ENCODE measurements around the gene FBXO40.

Gene FBXO40

DNA sequence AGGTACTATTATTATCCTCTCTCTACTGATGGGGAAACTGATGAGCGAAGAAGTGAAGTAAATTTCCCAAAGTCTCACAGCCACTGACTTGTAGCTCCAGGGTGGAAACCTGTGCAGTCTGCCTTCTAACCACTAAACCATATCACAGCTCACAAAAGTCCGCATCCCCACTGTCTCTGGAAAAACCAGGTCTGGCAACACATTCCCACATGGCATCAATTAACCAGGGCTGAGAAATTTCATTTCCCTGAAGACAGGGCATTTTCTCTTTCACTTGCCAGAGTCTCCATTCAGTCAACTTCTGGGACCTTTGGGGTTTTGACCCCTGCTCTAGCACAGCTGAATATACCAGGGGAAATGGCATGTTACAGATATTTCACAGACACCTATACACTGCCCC lies 26.5 kb downstream of the FBXO40 start:
- DNase-seq (ENCODE audit: low spot score), result no peak

DNA sequence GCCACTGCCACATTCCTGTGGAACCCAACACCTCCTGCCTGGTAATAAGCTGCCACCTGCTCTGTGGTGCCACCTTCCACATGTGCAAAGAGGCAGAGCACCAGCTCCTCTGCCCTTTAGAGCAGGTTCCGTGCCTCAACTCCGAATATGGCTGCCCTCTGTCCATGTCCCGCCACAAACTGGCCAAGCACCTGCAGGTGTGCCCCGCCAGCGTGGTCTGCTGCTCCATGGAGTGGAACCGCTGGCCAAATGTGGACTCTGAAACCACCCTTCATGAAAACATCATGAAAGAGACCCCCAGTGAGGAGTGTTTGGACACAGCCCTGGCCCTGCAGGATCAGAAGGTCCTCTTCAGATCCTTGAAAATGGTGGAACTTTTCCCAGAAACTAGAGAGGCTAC lies 28.3 kb downstream of the FBXO40 start:
- DNase-seq (ENCODE audit: low spot score), result no peak

DNA sequence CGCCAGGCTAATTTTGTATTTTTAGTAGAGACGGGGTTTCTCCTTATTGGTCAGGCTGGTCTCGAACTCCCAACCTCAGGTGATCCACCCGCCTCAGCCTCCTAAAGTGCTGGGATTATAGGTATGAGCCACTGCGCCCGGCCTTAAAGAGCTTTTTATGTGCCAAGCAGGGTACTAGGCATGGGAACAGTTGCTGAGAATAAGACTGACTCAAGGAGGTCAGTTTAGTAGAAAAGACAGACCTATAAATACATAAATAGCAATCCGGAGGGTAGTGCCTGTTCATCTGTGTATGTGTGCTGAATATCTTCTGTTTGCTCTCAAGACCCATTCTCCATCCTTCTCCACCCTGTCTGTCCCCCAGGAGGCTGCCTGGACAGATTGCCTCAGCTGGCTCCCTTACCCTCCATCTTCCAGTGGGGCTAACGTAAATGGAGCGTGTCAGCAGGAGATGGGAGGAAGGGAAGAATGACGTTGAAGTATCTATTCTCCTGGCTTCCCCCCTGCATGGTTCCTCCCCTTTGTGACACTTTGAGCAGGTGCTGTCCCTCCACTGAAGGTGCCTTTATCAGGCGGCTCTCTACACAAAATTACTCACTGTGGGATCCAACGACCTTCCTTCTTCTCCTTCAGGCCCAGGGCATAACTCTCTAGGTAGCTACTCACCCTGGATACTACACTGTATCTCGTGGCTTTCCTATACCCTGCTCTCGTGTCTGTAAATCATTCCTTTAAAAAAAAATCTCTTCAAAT lies 31.1 kb downstream of the FBXO40 start:
- DNase-seq (ENCODE audit: low spot score), result no peak

DNA sequence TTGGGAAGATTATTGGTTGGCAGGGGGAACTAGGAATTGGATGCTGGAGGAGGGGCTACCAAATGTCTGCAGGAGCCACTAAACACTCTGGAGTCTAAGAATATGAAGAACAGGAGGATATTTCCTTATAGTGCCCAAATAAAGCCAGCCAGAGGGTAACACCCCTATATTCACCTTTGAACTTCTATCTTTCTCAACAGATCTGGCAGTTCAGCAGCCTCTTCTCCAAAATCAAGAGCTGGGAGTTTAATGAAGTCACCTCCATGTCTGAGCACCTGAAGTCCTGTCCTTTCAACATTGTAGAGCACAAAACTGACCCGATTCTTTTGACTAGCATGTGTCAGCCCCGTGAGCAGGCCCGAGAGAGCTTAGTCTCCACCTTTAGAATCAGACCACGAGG lies 33.3 kb downstream of the FBXO40 start:
- no peak for DNase-seq (ENCODE audit: low spot score)

DNA sequence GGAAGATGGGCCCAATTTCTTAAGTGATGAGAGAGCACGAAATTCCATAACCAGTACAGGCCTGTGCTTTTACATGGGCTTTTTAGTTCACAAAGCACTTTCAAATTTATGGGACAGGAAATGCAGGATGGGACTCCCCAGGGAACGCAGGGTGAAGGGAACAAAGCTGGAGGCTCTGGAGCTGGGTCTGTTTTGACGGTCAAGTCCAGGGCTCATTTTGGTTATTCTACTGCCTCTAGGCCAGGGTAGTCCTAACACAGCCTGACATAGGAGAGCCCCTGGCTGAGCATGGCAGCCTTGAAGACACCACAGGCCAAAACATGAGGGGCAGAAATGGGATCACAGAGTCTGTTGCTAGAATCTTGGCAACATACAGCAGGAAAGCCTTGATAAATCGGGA lies 34.0 kb downstream of the FBXO40 start:
- DNase-seq (ENCODE audit: low spot score), result no peak

DNA sequence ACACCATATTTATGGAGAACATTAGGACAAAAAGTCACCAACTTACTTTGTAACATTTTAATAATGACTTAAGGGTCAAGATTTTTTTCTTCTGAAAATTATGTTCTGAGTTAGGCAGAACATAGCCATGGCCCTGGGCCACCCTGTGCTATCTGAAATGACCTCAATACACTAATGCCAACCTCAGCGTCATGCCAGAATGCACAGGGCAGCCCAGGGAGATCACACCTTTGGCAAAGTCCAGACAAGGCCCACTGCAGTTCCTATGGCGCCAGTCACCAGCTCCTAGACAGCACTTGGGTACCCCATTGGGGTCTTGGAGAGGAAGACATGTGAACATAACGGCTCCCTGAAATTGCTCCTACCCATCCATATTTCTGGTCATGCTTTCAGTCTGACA lies 34.4 kb downstream of the FBXO40 start:
- DNase-seq (ENCODE audit: low spot score), result no peak

DNA sequence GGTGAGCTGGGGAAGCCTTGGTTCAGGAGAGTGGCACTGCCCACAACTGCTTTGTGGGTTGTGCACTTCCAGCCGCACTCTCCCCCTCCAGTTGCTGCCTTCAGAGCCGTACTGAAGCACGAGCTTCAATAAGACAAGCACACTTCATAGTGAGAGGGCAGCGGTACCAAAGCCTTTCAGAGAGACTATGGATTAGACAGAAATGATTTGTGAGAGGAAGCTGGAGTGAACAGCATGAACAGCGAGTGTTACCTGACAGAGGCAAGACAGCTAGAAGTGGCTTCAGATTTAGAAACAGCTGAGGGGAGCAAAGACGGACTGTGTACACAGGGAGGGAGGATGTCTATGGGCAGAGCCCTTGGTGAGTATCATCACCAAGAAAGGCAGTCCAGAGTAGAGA lies 36.4 kb downstream of the FBXO40 start:
- DNase-seq (ENCODE audit: low spot score), result no peak

DNA sequence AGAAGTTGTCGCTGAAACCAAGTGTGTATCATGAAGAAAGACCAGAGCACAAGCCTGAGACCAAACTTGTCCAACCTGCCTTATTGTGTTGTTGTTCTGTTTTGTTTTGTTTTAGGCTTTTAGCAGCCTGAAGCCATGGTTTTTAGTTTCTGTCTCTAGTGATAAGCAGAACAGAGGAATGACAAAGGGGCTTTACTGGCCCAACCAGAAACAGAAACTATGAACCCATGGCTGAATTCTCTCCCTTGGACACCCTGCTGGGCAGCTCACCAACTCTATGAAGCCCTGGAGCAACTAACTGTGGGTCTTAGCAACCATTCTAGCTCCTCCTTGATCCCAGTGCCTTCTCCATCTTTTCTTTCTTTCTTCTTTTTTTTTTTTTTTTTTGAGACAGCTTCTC lies 37.2 kb downstream of the FBXO40 start:
- DNase-seq (ENCODE audit: low spot score), result no peak

DNA sequence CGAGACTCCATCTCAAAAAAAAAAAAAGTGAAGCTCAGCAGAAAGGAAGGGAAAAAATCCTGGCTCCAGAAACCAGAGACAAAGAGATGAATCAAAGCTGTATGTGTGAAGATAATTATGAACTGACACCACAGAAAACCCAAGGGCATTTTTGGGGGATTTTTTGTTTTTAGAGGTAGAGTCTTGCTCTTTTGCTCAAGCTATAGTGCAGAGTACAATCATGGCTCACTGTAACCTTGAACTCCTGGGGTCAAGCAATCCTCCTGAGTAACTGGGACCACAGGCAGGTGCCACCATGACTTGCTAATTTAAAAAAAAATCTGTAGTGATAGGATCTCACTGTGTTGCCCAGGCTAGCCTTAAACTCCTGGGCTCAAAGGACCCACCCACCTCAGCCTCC lies 44.7 kb downstream of the FBXO40 start:
- no peak for DNase-seq (ENCODE audit: low spot score)

DNA sequence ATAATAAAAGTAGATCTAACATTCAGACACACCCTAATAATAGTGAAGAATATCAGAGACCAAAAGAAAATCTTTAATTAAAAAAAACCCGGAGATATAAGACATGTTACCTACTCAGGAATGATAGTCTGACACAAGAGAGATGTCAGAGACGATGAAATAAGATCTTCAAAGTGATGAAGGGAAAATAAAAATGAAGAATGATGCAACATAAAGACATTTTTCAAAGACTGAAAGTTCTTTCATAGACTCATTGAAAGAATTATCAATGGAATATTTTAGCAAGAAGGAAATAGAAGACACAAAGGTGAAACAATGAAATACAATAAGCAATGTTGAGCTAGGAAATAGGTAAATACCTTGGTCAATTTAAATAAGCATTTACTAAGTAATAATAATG lies 47.9 kb downstream of the FBXO40 start:
- DNase-seq (ENCODE audit: low spot score), result no peak

DNA sequence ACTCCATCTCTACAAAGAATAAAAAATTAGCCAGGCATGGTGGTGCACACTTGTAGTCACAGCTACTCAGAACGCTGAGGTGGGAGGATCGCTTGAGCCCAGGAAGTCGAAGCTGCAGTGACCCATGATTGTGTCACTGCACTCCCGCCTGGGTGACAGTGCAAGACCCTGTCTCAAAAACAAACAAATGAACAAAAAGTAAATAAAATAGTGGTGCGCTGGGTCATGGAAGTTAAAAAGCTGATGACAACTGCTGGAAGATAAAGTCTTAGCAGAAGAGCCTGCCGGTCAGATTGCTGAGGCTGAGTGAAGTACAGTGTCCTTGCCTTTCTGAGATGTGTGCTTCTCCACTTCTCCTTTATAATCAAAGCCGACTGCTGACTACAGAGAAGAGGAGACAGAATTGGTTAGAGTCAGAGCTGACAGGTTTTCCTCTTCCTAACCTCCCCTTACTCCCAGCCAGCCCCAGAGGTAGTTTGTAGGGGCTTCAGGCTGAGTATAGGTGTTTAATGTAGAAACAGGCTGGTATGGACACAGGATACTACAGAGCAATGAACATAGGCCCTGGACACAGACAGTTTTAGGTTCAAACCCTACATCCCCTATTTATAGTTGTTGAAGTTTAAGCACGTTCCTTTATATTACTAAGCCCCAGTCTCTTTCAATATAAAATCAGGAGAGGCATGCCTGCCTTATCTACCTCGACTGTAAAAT lies 49.6 kb downstream of the FBXO40 start:
- no peak for DNase-seq (ENCODE audit: low spot score)

DNA sequence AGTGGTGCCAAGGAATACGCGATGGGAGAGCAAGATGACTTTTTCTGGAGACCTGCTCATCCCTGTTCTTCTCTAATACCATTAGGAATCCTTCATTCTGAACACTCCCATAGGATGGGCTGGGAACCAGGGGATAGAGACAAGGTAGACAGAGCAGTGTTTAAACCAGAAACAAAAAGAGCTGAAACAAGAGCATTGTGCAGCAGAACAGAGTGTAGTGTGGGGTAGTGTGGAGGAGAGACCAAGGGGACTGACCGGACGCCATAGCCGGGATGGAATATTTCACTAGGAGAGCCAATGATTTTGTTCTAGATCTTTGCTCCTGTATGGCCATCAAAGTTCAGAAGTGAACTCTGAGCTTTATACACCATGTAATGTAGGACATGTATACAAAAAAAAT lies 51.9 kb downstream of the FBXO40 start:
- DNase-seq (ENCODE audit: low spot score), result no peak

DNA sequence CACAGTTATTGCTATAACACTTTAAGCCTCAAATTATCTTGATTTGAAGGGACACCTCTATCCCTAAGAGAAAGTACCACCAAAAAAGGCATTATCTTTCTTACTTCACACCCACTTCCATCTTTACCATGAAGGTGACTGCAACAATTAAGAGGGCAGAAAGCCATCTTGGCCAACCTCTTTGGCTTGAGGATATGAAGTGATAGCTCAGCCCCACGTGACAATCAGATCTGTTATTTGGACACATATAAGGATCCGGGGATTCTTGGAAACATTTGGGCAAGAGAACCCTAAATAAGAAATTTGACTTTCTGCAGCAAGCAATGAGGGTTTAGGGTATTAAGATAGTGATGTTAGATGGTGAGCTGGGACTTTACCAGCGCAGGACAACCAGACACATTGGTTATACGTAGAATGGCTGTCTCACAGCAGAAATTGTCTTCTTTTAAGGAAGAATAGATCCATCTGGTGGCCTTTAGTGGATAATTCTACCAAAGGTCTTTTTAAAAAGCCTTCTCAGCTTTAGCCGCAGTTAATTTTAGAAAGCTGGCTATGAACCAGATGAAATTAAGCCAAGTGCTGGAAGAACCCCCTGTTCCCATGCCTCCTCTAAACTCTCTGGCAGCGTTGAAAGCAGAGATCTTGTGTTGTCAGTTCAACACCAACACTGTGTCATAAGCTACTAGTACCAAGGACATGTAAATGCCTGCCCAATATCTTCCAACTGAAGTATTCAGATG lies 55.2 kb downstream of the FBXO40 start:
- DNase-seq (ENCODE audit: low spot score), result peak; percentile 49

DNA sequence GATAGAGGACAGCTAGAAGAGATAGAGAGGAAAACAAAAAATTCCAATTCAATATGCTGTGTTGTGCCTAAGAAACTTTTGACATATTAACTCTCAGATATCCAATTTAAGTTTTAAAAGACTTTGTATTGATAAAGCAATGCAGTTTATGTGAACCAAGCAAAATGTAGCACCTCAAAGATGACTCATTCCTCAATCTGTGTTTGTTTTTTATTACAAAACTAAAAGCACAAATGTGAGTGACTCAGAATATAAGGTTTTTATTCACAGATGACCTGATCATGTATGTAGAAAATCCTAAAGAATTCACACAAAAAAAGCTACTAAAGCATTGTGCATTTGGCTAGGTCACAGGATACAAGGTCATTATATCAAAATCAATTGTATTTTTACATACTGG lies 56.5 kb downstream of the FBXO40 start:
- no peak for DNase-seq (ENCODE audit: low spot score)

DNA sequence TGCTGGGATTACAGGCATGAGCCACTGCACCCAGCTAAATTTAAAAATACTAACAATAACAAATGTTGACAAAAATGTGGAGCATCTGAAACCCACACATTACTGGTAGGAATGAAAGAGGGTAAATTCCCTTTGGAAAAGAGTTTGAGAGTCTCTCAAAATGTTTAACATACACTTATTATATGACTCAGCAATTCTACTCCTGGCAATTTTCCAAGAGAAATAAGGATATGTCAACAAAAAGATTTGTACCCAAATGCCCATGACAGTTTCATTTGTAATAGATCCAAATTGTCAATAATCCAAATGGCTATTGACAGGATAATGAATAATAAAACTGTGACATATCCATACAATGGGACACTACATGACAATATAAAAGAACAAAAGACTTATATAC lies 58.5 kb downstream of the FBXO40 start:
- DNase-seq (ENCODE audit: low spot score), result no peak

DNA sequence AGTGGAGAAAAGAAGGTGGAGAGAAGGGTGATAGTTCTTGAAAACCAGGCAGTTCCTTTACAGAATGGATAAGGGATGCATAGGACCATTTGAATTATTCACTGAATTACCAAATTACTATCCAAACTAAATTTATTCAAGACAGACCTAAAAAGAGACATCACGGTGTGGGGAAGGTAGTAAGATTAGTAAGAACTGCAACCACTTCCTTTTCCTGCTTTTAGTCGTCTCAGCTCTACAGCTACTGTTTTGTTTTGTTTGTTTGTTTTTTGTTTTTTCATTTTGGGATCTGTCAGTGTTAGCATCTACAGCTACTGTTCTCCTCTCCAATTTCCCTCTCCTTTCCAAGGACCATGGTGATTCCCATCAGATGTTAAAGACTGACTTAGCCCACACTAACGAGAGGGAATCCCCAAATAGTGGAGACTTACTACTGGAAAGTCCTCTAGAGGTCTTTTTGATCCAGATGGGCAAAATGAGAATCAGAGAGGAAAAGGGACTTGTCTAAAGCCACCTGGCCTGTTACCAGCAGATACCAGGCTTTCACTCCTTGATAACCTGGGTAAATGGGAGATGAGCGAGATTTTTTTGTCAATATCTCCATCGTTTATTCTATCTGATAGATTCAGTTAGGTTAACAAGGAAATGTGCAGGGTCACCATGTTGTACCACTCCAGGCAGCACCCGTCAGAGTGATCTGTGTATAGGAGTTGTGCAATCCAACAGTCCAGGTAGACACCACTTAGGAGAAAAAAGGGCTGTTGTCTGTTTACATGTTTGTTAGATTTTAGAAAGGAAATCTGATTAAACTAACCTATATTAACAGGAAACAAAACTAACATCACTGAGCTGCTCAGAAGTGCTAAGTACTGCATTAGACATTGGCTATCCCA lies 61.6 kb downstream of the FBXO40 start:
- no peak for DNase-seq (ENCODE audit: low spot score)

DNA sequence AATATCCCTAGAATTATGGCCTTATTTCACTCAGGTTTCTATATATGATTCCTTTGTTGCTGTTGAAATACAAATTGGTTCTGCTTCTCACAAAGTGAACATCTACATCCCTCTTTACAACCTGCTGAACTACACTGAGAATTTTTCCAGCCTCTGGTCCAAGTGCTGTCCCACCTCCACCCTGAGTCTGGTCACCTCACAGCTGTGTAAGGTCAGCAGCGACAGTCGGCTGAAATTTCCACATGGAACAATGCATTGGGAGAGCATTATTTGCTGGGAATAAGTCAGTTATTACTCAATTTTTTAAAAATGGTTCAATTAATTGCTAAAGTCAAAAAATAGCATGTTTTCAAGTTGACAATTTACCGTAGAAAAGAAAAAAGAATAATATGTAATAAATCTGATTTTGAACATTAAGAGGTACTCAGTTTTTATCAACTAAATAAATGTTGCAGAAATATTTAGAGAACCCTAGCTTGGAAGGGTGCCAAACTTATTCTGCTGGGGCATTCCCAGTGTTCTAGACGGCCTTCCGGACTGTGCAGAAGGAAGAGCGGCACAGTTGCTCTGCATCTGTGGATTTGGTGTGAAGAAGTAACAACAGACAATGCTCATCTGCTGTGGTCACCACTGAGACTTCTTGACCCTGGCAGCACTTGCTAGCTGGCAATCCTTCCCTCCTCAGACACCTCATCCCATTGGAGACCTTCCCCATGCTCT lies 65.7 kb downstream of the FBXO40 start:
- DNase-seq (ENCODE audit: low spot score), result no peak

DNA sequence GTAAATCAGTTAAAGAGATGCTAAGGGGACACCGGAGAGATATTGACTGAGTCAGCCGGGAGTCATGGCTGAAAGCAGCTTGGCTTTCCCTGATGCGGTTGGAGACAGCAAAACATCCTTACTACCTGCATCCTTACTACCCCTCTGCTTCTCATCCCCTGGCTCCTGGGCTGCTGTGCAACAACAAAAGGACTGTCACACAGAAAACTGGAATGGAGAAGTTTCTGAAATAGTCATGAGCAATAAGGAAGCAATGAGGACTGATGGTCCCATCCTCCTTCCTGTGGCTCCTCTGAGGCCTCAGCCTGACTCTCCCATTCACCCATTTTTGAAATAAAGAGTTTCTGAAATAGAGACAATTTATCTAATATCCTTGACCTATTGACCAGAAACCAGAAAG lies 66.4 kb downstream of the FBXO40 start:
- DNase-seq (ENCODE audit: low spot score), result peak; percentile 18

DNA sequence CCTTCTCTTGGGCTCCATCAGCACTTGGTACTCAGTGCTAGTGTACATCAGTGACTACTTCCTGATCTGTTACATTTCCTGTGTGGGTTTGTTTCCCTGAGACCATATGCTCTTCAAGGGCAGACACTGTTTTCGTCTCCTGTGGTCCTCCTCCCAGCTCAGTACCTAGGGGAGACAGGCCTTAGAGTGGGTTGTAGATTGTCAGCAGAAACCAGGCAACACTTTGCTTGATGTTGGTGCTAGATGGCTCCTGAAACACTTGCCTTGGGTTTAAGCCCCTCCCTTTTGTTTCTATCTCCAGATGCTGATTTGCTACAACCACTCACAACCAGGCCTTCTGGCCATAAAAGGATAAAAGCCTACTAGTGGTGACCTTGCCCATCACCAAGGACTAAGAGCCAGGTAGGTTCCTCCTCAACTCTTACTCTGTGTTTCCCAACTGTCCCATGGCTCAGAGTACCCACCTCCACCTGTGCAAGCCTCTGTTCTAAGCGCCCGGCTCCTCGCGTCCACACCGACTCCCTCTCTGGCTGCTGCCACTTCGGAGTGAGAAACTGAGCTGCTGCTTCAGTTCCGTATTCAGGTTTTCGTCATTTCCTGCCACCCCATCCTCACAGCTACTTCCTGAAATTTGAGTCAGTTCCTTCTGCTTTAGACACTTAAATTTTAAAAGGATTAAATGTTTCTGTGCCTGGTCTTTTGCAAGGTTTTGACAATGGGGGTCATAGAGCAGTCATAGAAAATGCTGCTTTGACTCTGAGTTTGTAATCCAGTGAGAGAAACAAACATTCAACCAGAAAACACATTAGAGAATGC lies 67.4 kb downstream of the FBXO40 start, which contains the start of gene HCLS1:
Gene HCLS1 (minus strand): TSS at position 548 of the 816 bp plus-strand sequence. CDS start 2,556 bp downstream, outside the sequence.
- peak; percentile 71 for DNase-seq (ENCODE audit: low spot score)

DNA sequence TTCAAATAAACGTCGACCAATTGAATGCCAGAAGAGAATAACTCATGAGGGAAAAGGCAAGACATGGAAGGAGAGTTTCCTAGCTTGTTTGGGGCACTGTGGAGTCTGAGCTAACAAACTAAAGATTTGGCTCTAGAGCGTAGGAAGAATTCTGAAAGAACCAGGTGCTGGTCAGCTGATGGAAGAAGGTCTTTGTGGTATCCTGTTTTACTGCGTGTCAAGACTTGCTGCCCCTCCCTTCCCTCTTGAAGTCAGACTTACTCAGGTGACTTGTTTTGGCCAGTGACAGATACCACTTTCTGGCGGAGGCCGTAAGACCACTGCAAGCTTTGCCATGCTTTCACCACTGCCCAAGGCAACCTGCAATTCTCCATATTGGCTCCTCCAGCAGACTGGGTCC lies 68.2 kb downstream of the FBXO40 start:
- DNase-seq (ENCODE audit: low spot score), result no peak

Measured in Ammon's horn (tissue), 1 donor.